Measurements from ENCODE around the gene ZFAND6. TPM values are rescaled to one million over a fixed set of nuclear protein-coding genes. Genes with fewer than 3 reads are reported as not detected.
A peak's percentile ranks its signal among the peaks of the same experiment; 100 is the strongest.

ZFAND6 gene
- total RNA-seq, 1 donor from 2014 or later = 101 TPM

DNA sequence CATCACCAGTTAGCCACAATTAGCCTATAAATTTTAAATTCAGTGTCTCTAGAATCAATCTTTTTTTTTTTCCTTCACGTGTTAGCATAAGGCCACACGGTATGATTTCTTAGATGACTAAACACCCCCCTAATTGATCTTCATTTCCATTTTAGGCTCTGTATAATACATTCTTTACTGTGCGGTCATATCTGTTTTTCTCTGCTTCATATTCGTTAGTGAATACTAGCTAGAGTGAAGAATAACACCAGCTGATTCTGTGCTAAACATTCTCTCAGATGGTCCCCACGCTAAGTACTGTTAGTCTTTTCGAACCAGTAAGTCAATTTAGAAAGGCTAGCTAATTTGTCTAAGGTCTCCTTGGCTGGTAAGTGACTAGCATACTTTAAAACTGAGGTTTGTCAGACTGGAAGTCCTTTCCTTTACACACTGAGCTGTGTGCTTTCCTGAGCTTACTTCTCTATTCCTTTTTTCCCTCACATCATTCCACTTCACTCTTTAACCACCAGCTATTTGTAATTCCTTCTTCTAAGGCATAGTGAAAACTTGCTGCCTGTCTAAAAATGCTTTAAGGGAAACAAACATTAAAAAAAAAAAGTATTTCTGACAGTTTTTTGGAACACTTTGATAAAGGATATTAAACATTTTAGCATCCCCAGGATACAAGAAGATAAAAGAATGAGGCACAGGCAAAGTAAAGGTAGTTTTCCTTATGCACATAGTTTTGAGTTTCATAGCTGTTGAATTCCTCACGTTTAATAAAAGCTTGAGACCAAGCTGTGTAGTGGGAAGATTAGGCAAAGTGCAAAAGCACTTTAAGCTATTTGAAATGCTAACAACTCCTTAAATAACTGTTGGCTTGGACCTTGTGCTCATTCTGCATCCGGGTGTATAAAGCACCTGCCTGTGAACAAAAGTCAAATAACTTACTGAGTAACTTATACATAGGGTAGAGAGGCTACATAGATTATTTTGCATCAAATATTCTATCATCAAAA is 17.1 kb downstream of the ZFAND6 start:
- peak overlapping the region; percentile 1 for H3K27ac Mint-ChIP-seq
- intact Hi-C loops (cut with micrococcal nuclease) = no loop called here

DNA sequence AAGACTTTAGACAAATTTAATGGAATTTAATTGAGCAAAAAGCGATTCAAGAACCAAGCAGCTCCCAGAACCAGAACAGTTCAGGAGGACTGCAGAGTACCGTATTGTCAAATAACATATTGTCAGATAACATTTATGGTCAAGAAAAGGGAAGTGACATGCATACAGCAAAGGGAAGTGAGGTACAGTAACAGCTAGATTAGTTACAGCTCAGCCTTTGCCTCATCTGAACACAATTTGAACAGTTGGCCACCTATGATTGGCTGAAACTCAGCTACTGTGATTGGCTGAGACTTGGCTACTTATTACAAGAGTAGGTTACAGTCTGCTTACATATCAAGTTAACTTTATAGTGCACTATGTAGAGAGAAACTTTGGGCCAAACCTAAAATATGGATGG is 21.9 kb downstream of the ZFAND6 start:
- Mint-ChIP-seq H3K4me1 (peaks cover 53% of the 10 kb centered on the region), H3K4me3 (no peak overlapping the region), H3K9me3 (no peaks in the 10 kb centered on the region), H3K36me3 (ENCODE audit: low read depth) (peaks cover 25% of the 10 kb centered on the region), H3K27me3 (no peaks in the 10 kb centered on the region), H3K27ac (peak overlapping the region; percentile 16)
- ATAC-seq (ENCODE audit: low read depth) (peak; percentile 96), DNase-seq (no peak)
- POLR2A ChIA-PET = interaction anchor here (0.6 to 1.9 kb wide), 7 partner anchors 8 to 71 kb away, joined by 3 to 11 read pairs (median 3); partner anchors contain the start of gene ZFAND6
- CTCF ChIA-PET = interaction anchor here (0.8 kb wide), 1 partner anchor 232 kb away, joined by 3 read pairs; no protein-coding TSS in a partner anchor
- intact Hi-C loops (cut with micrococcal nuclease) = no loop called here
- TF ChIP-seq, protein P1, sequence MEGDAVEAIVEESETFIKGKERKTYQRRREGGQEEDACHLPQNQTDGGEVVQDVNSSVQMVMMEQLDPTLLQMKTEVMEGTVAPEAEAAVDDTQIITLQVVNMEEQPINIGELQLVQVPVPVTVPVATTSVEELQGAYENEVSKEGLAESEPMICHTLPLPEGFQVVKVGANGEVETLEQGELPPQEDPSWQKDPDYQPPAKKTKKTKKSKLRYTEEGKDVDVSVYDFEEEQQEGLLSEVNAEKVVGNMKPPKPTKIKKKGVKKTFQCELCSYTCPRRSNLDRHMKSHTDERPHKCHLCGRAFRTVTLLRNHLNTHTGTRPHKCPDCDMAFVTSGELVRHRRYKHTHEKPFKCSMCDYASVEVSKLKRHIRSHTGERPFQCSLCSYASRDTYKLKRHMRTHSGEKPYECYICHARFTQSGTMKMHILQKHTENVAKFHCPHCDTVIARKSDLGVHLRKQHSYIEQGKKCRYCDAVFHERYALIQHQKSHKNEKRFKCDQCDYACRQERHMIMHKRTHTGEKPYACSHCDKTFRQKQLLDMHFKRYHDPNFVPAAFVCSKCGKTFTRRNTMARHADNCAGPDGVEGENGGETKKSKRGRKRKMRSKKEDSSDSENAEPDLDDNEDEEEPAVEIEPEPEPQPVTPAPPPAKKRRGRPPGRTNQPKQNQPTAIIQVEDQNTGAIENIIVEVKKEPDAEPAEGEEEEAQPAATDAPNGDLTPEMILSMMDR (IDR thresholded peaks at IDR 0.05) = no peak

More for the DNA sequence above, 17.1 kb downstream of the ZFAND6 start:
- POLR2A ChIA-PET = interaction anchor here (0.7 to 1.1 kb wide), 5 partner anchors 13 to 77 kb away, joined by 3 to 10 read pairs (median 3); no protein-coding TSS in a partner anchor
- H3K27me3 Mint-ChIP-seq = no peaks in the 10 kb centered on the region
- H3K9me3 Mint-ChIP-seq = no peaks in the 10 kb centered on the region
- DNase-seq (no peak), ATAC-seq (ENCODE audit: low read depth) (no peak)
- TF ChIP-seq, protein P1 (IDR thresholded peaks at IDR 0.05) = no peak
- no peak overlapping the region for H3K4me3 Mint-ChIP-seq
- H3K36me3 Mint-ChIP-seq (ENCODE audit: low read depth) = peaks cover 23% of the 10 kb centered on the region
- CTCF ChIA-PET = no interaction called here
- peaks cover 68% of the 10 kb centered on the region for H3K4me1 Mint-ChIP-seq

GRCh38 chr15:80087104-80087503 is 27.6 kb downstream of the ZFAND6 start:
- no peak for DNase-seq
- Mint-ChIP-seq H3K9me3 (no peaks in the 10 kb centered on the region), H3K4me1 (peaks cover 60% of the 10 kb centered on the region), H3K4me3 (no peak overlapping the region), H3K36me3 (ENCODE audit: low read depth) (peaks cover 31% of the 10 kb centered on the region), H3K27me3 (no peaks in the 10 kb centered on the region), H3K27ac (no peak overlapping the region)
- POLR2A ChIA-PET = no interaction called here
- TF ChIP-seq, protein P1 (IDR thresholded peaks at IDR 0.05) = no peak
- ATAC-seq (ENCODE audit: low read depth) = no peak
- intact Hi-C loops (cut with micrococcal nuclease) = no loop called here
- CTCF ChIA-PET = interaction anchor here (0.8 kb wide), 1 partner anchor 94 kb away, joined by 4 read pairs; no protein-coding TSS in a partner anchor

GRCh38 chr15:80090041-80090440 is 30.6 kb downstream of the ZFAND6 start:
- ChIA-PET POLR2A (interaction anchor here (0.5 kb wide), 2 partner anchors 13 to 24 kb away, joined by 5 read pairs; no protein-coding TSS in a partner anchor), CTCF (interaction anchor here (1.5 kb wide), 1 partner anchor 21 kb away, joined by 3 read pairs; no protein-coding TSS in a partner anchor)
- Mint-ChIP-seq H3K27ac (no peak overlapping the region), H3K9me3 (no peaks in the 10 kb centered on the region), H3K27me3 (no peaks in the 10 kb centered on the region), H3K36me3 (ENCODE audit: low read depth) (peaks cover 32% of the 10 kb centered on the region), H3K4me3 (no peak overlapping the region), H3K4me1 (peaks cover 59% of the 10 kb centered on the region)
- TF ChIP-seq, protein P1 (IDR thresholded peaks at IDR 0.05) = no peak
- ATAC-seq (ENCODE audit: low read depth) (no peak), DNase-seq (no peak)
- intact Hi-C loops (cut with micrococcal nuclease) = no loop called here
